Caki2 (cell line): ENCODE results near the gene CTAG1A. TPM values are rescaled to one million over a fixed set of nuclear protein-coding genes. Genes with fewer than 3 reads are reported as not detected.
"Not testable (repeated sequence)": the region's sequence is repeated elsewhere in the genome, so short reads cannot be mapped to it uniquely, and the experiment has no call there.

ENCODE experiments used
- DNase-seq: peaks from one replicate; pipeline ENCODE4 v3.0.0-alpha.2; 2015; ENCODE audit warnings: low read depth
- in situ Hi-C: cut with HindIII; loops from 2 replicates; pipeline ENCODE4 v1.10.0; 2016; ENCODE audit warnings: low sequenced_read_pairs, low pct_unique_long_range_greater_than_20kb, mixed read lengths
- total RNA-seq: library from RNA; depleted of rRNA; stranded (reverse); fragments of >200 nt; shearing (Covaris generic); gene quantifications from 2 replicates; pipeline ENCODE4 v1.2.3, GENCODE V29; 2014; ENCODE audit warnings: low replicate concordance; rRNA removed

CTAG1A gene
- total RNA-seq, result not detected in 2 replicates

- in situ Hi-C loops, DNase-seq: not testable (repeated sequence)
Measured at GRCh38 chrX:154584585-154585183, at the start of gene CTAG1A. CTAG1A (plus strand) TSS chrX:154585133; CDS start chrX:154585207, 74 bp downstream.

GRCh38 chrX:154535892-154536291 lies 49.0 kb upstream of the CTAG1A start:
- no peak for DNase-seq
- in situ Hi-C loops, result no loop called here

- in situ Hi-C loops, result no loop called here
- DNase-seq, result no peak
Measured at GRCh38 chrX:154539077-154539476, 45.9 kb upstream of the CTAG1A start.

- DNase-seq, in situ Hi-C loops: not testable (repeated sequence)
Measured at GRCh38 chrX:154540365-154540764, 44.6 kb upstream of the CTAG1A start.

GRCh38 chrX:154540897-154541535 lies 43.9 kb upstream of the CTAG1A start:
- in situ Hi-C loops, result no loop called here
- DNase-seq, result peak; percentile 61

- in situ Hi-C loops, result no loop called here
- DNase-seq, result no peak
Measured at GRCh38 chrX:154541589-154541895, 43.4 kb upstream of the CTAG1A start.

GRCh38 chrX:154541896-154542722 lies 42.8 kb upstream of the CTAG1A start:
- in situ Hi-C loops, result no loop called here
- peak; percentile 97 for DNase-seq

- DNase-seq, result peak; percentile 84
- in situ Hi-C loops, result no loop called here
Measured at GRCh38 chrX:154542723-154543424, 42.1 kb upstream of the CTAG1A start.

- in situ Hi-C loops, result no loop called here
- DNase-seq, result no peak
Measured at GRCh38 chrX:154545673-154546274, 39.2 kb upstream of the CTAG1A start.

- DNase-seq, result no peak
- in situ Hi-C loops, result no loop called here
Measured at GRCh38 chrX:154546354-154547244, 38.3 kb upstream of the CTAG1A start, which contains the start of gene G6PD. G6PD (minus strand) TSS chrX:154546846; CDS start chrX:154546155, 691 bp downstream.

- peak; percentile 94 for DNase-seq
- in situ Hi-C loops, result no loop called here
Measured at GRCh38 chrX:154547245-154548027, 37.5 kb upstream of the CTAG1A start, which contains the start of gene IKBKG. IKBKG (plus strand) TSS chrX:154547620; CDS start chrX:154552003, 4,383 bp downstream.

GRCh38 chrX:154548028-154548316 lies 37.0 kb upstream of the CTAG1A start:
- DNase-seq, result no peak
- in situ Hi-C loops, result no loop called here

GRCh38 chrX:154549766-154550165 lies 35.2 kb upstream of the CTAG1A start:
- DNase-seq, result no peak
- in situ Hi-C loops, result no loop called here

GRCh38 chrX:154552112-154552806 lies 32.7 kb upstream of the CTAG1A start:
- in situ Hi-C loops, DNase-seq: not testable (repeated sequence)

GRCh38 chrX:154558060-154558690 lies 26.8 kb upstream of the CTAG1A start:
- DNase-seq, in situ Hi-C loops: not testable (repeated sequence)

- in situ Hi-C loops, DNase-seq: not testable (repeated sequence)
Measured at GRCh38 chrX:154558896-154559295, 26.0 kb upstream of the CTAG1A start.
